Measurements from ENCODE around the gene CDYL2.

CDYL2 gene

GRCh38 chr16:80812593-80812992 lies 8.2 kb upstream of the CDYL2 start:
- TF ChIP-seq CTCF (IDR thresholded peaks at IDR 0.05; ENCODE audit: low read depth, low read length, missing control alignments), result no peak
- no peak for DNase-seq (ENCODE audit: low read depth)
- H3K4me3 ChIP-seq (ENCODE audit: low read depth, low read length), result no peak overlapping the region

GRCh38 chr16:80809366-80809765 lies 5.0 kb upstream of the CDYL2 start:
- no peak for DNase-seq (ENCODE audit: low read depth)
- TF ChIP-seq CTCF (IDR thresholded peaks at IDR 0.05; ENCODE audit: low read depth, low read length, missing control alignments), result no peak
- no peak overlapping the region for H3K4me3 ChIP-seq (ENCODE audit: low read depth, low read length)

- H3K4me3 ChIP-seq (ENCODE audit: low read depth, low read length), result no peak overlapping the region
- no peak for DNase-seq (ENCODE audit: low read depth)
- no peak for TF ChIP-seq CTCF (IDR thresholded peaks at IDR 0.05; ENCODE audit: low read depth, low read length, missing control alignments)
Measured at GRCh38 chr16:80807906-80808305, 3.5 kb upstream of the CDYL2 start.

DNA sequence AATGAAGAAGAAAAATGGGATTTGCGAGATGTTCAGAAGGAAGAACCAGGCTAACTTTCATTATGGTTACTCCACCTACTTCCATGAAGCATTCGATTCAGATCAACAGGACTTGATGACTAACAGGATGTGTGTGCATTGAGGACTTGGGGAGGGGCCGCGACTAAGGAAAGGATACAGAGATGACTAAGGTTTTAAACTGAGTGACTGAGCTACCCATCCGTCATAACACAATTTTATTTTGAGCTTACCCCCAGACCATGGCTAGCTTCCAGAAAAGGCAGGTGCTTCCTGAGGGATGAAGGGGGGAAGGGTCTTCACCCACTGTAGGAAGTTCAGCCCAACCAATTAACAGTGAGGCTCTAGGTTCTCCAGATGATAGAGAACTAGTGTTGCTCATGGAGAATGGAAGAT lies 2.5 kb upstream of the CDYL2 start:
- TF ChIP-seq CTCF (IDR thresholded peaks at IDR 0.05; ENCODE audit: low read depth, low read length, missing control alignments), result no peak
- no peak for DNase-seq (ENCODE audit: low read depth)
- H3K4me3 ChIP-seq (ENCODE audit: low read depth, low read length), result no peak overlapping the region

- no peak overlapping the region for H3K4me3 ChIP-seq (ENCODE audit: low read depth, low read length)
- DNase-seq (ENCODE audit: low read depth), result no peak
- TF ChIP-seq CTCF (IDR thresholded peaks at IDR 0.05; ENCODE audit: low read depth, low read length, missing control alignments), result no peak
Measured at GRCh38 chr16:80806289-80806688, 1.9 kb upstream of the CDYL2 start.

- TF ChIP-seq CTCF (IDR thresholded peaks at IDR 0.05; ENCODE audit: low read depth, low read length, missing control alignments), result no peak
- DNase-seq (ENCODE audit: low read depth), result no peak
- H3K4me3 ChIP-seq (ENCODE audit: low read depth, low read length), result peak overlapping the region; percentile 67
Measured at GRCh38 chr16:80804056-80804525, 307 bp downstream of the CDYL2 start.

- H3K4me3 ChIP-seq (ENCODE audit: low read depth, low read length), result peak overlapping the region; percentile 67
- no peak for DNase-seq (ENCODE audit: low read depth)
Measured at GRCh38 chr16:80803339-80804055, 901 bp downstream of the CDYL2 start.

More at GRCh38 chr16:80803339-80804055, 901 bp downstream of the CDYL2 start:
- TF ChIP-seq CTCF (IDR thresholded peaks at IDR 0.05; ENCODE audit: low read depth, low read length, missing control alignments), result peak; percentile 62

Data from GM12864 (cell line).